ENCODE results near the gene MACIR.

MACIR gene

GRCh38 chr5:103290846-103291245 lies 32.3 kb downstream of the MACIR start:
- no peaks in the 10 kb centered on the region for H3K9me3 Mint-ChIP-seq
- H3K36me3 Mint-ChIP-seq: no peaks in the 10 kb centered on the region
- no peaks in the 10 kb centered on the region for H3K27me3 Mint-ChIP-seq
- no peaks in the 10 kb centered on the region for H3K4me1 Mint-ChIP-seq
- H3K27ac Mint-ChIP-seq: no peak overlapping the region
- ATAC-seq (ENCODE audit: low read depth): no peak
- H3K4me3 Mint-ChIP-seq: no peak overlapping the region
- DNase-seq (ENCODE audit: low spot score in 2 of 2): no peak

GRCh38 chr5:103291606-103292005 lies 33.0 kb downstream of the MACIR start:
- no peaks in the 10 kb centered on the region for H3K4me1 Mint-ChIP-seq
- no peaks in the 10 kb centered on the region for H3K9me3 Mint-ChIP-seq
- no peaks in the 10 kb centered on the region for H3K36me3 Mint-ChIP-seq
- DNase-seq (ENCODE audit: low spot score in 2 of 2) (no peak), ATAC-seq (ENCODE audit: low read depth) (no peak)
- no peak overlapping the region for H3K4me3 Mint-ChIP-seq
- H3K27me3 Mint-ChIP-seq: no peaks in the 10 kb centered on the region
- H3K27ac Mint-ChIP-seq: no peak overlapping the region

GRCh38 chr5:103293099-103293498 lies 34.5 kb downstream of the MACIR start:
- Mint-ChIP-seq H3K9me3 (no peaks in the 10 kb centered on the region), H3K27me3 (no peaks in the 10 kb centered on the region), H3K4me3 (no peak overlapping the region), H3K27ac (no peak overlapping the region), H3K4me1 (no peaks in the 10 kb centered on the region), H3K36me3 (no peaks in the 10 kb centered on the region)
- no peak for DNase-seq (ENCODE audit: low spot score in 2 of 2)
- no peak for ATAC-seq (ENCODE audit: low read depth)

GRCh38 chr5:103293719-103294118 lies 35.2 kb downstream of the MACIR start:
- Mint-ChIP-seq H3K27me3 (no peaks in the 10 kb centered on the region), H3K9me3 (no peaks in the 10 kb centered on the region), H3K36me3 (no peaks in the 10 kb centered on the region), H3K4me1 (no peaks in the 10 kb centered on the region), H3K4me3 (no peak overlapping the region), H3K27ac (no peak overlapping the region)
- ATAC-seq (ENCODE audit: low read depth) (no peak), DNase-seq (ENCODE audit: low spot score in 2 of 2) (no peak)

- H3K4me3 Mint-ChIP-seq: no peak overlapping the region
- ATAC-seq (ENCODE audit: low read depth) (no peak), DNase-seq (ENCODE audit: low spot score in 2 of 2) (no peak)
- H3K27me3 Mint-ChIP-seq: peaks cover 3% of the 10 kb centered on the region
- H3K27ac Mint-ChIP-seq: no peak overlapping the region
- H3K36me3 Mint-ChIP-seq: no peaks in the 10 kb centered on the region
- no peaks in the 10 kb centered on the region for H3K9me3 Mint-ChIP-seq
- H3K4me1 Mint-ChIP-seq: no peaks in the 10 kb centered on the region
These were observed 36.3 kb downstream of the MACIR start for GRCh38 chr5:103294906-103295305.

GRCh38 chr5:103295424-103295823 lies 36.9 kb downstream of the MACIR start:
- Mint-ChIP-seq H3K27me3 (peaks cover 3% of the 10 kb centered on the region), H3K4me1 (no peaks in the 10 kb centered on the region), H3K27ac (no peak overlapping the region), H3K9me3 (no peaks in the 10 kb centered on the region), H3K36me3 (no peaks in the 10 kb centered on the region), H3K4me3 (no peak overlapping the region)
- ATAC-seq (ENCODE audit: low read depth) (no peak), DNase-seq (ENCODE audit: low spot score in 2 of 2) (no peak)

- Mint-ChIP-seq H3K9me3 (no peaks in the 10 kb centered on the region), H3K36me3 (no peaks in the 10 kb centered on the region), H3K4me1 (no peaks in the 10 kb centered on the region), H3K27me3 (peaks cover 3% of the 10 kb centered on the region), H3K27ac (no peak overlapping the region), H3K4me3 (no peak overlapping the region)
- DNase-seq (ENCODE audit: low spot score in 2 of 2) (no peak), ATAC-seq (ENCODE audit: low read depth) (no peak)
These were observed 37.3 kb downstream of the MACIR start for GRCh38 chr5:103295871-103296270.

- no peaks in the 10 kb centered on the region for H3K36me3 Mint-ChIP-seq
- ATAC-seq (ENCODE audit: low read depth): no peak
- H3K27me3 Mint-ChIP-seq: peaks cover 3% of the 10 kb centered on the region
- no peaks in the 10 kb centered on the region for H3K4me1 Mint-ChIP-seq
- H3K27ac Mint-ChIP-seq: no peak overlapping the region
- H3K9me3 Mint-ChIP-seq: no peaks in the 10 kb centered on the region
- DNase-seq (ENCODE audit: low spot score in 2 of 2): no peak
- H3K4me3 Mint-ChIP-seq: no peak overlapping the region
These were observed 39.6 kb downstream of the MACIR start for GRCh38 chr5:103298117-103298516.

GRCh38 chr5:103298607-103299188 lies 40.1 kb downstream of the MACIR start:
- ATAC-seq (ENCODE audit: low read depth) (no peak), DNase-seq (ENCODE audit: low spot score in 2 of 2) (no peak)
- H3K27me3 Mint-ChIP-seq: peaks cover 3% of the 10 kb centered on the region
- no peak overlapping the region for H3K4me3 Mint-ChIP-seq
- no peaks in the 10 kb centered on the region for H3K9me3 Mint-ChIP-seq
- no peaks in the 10 kb centered on the region for H3K36me3 Mint-ChIP-seq
- H3K4me1 Mint-ChIP-seq: no peaks in the 10 kb centered on the region
- no peak overlapping the region for H3K27ac Mint-ChIP-seq

GRCh38 chr5:103305809-103306208 lies 47.2 kb downstream of the MACIR start:
- ATAC-seq (ENCODE audit: low read depth): no peak
- Mint-ChIP-seq H3K27me3 (peaks cover 6% of the 10 kb centered on the region), H3K9me3 (peaks cover 3% of the 10 kb centered on the region), H3K36me3 (no peaks in the 10 kb centered on the region), H3K4me3 (no peak overlapping the region), H3K27ac (no peak overlapping the region), H3K4me1 (no peaks in the 10 kb centered on the region)
- no peak for DNase-seq (ENCODE audit: low spot score in 2 of 2)

GRCh38 chr5:103307470-103307869 lies 48.9 kb downstream of the MACIR start:
- Mint-ChIP-seq H3K27me3 (peaks cover 10% of the 10 kb centered on the region), H3K27ac (no peak overlapping the region), H3K36me3 (no peaks in the 10 kb centered on the region), H3K4me1 (no peaks in the 10 kb centered on the region), H3K9me3 (peaks cover 3% of the 10 kb centered on the region), H3K4me3 (no peak overlapping the region)
- DNase-seq (ENCODE audit: low spot score in 2 of 2): no peak
- no peak for ATAC-seq (ENCODE audit: low read depth)

- H3K27ac Mint-ChIP-seq: no peak overlapping the region
- no peaks in the 10 kb centered on the region for H3K36me3 Mint-ChIP-seq
- no peaks in the 10 kb centered on the region for H3K4me1 Mint-ChIP-seq
- DNase-seq (ENCODE audit: low spot score in 2 of 2) (no peak), ATAC-seq (ENCODE audit: low read depth) (no peak)
- H3K27me3 Mint-ChIP-seq: peaks cover 10% of the 10 kb centered on the region
- no peak overlapping the region for H3K4me3 Mint-ChIP-seq
- H3K9me3 Mint-ChIP-seq: peaks cover 3% of the 10 kb centered on the region
These were observed 50.2 kb downstream of the MACIR start for GRCh38 chr5:103308774-103309173.

GRCh38 chr5:103313056-103313455 lies 54.5 kb downstream of the MACIR start:
- no peak for ATAC-seq (ENCODE audit: low read depth)
- H3K4me3 Mint-ChIP-seq: no peak overlapping the region

GRCh38 chr5:103315455-103315854 lies 56.9 kb downstream of the MACIR start:
- Mint-ChIP-seq H3K27me3 (peaks cover 12% of the 10 kb centered on the region), H3K4me1 (no peaks in the 10 kb centered on the region), H3K9me3 (no peaks in the 10 kb centered on the region), H3K36me3 (no peaks in the 10 kb centered on the region), H3K4me3 (no peak overlapping the region), H3K27ac (no peak overlapping the region)
- ATAC-seq (ENCODE audit: low read depth) (no peak), DNase-seq (ENCODE audit: low spot score in 2 of 2) (no peak)

More at GRCh38 chr5:103313056-103313455, 54.5 kb downstream of the MACIR start:
- Mint-ChIP-seq H3K36me3 (no peaks in the 10 kb centered on the region), H3K9me3 (no peaks in the 10 kb centered on the region), H3K27me3 (peaks cover 11% of the 10 kb centered on the region), H3K27ac (no peak overlapping the region), H3K4me1 (no peaks in the 10 kb centered on the region)
- no peak for DNase-seq (ENCODE audit: low spot score in 2 of 2)

- Mint-ChIP-seq H3K4me1 (no peaks in the 10 kb centered on the region), H3K27me3 (peaks cover 15% of the 10 kb centered on the region), H3K4me3 (no peak overlapping the region), H3K36me3 (no peaks in the 10 kb centered on the region), H3K27ac (no peak overlapping the region), H3K9me3 (no peaks in the 10 kb centered on the region)
- DNase-seq (ENCODE audit: low spot score in 2 of 2) (no peak), ATAC-seq (ENCODE audit: low read depth) (no peak)
These were observed 68.9 kb downstream of the MACIR start for GRCh38 chr5:103327451-103327850.
